Caco-2 (cell line): Measurements from ENCODE around the gene TEX19. TPM values are rescaled to one million over a fixed set of nuclear protein-coding genes. Genes with fewer than 3 reads are reported as not detected.

Source experiments
- BruUV-seq: library from RNA; stranded (reverse); fragments of 400-500 nt; replicated peaks from 2 replicates; lab custom pipeline; 2021; lab: Mats Ljungman, UMichigan
- CTCF ChIA-PET: fragments of 300-600 bp; sonication (Branson Sonifier 250); formaldehyde crosslinking; loops from one replicate; lab custom pipeline; 2022; ENCODE audit warnings: antibody characterized with exemption; lab: Charles Lee
- POLR2A ChIA-PET: fragments of 300-600 bp; sonication (Branson Sonifier 250); formaldehyde crosslinking; loops from one replicate; lab custom pipeline; 2022; ENCODE audit warnings: antibody characterized with exemption; lab: Charles Lee
- DNase-seq, 2 experiments: peaks; one replicate each; pipeline versions ENCODE4 v3.0.0 to v3.0.0-alpha.2; 2020 to 2022
- H3K27me3 ChIP-seq: replicated peaks from 2 replicates; pipeline ENCODE4 v1.6.0; 2011; ENCODE audit warnings: low read length; ENCODE audit not compliant: control insufficient read depth, insufficient read depth
- H3K36me3 ChIP-seq: 2 replicates; pipeline ENCODE4 v1.5.1; 2011; ENCODE audit warnings: low read length; ENCODE audit not compliant: control insufficient read depth, insufficient read depth
- H3K4me1 ChIP-seq: fragments of 250-450 bp; sonication (Bioruptor Pico); 2 replicates; pipeline ENCODE4 v1.5.1; 2020; ENCODE audit warnings: mild to moderate bottlenecking
- H3K4me3 ChIP-seq: 2 replicates; pipeline ENCODE4 v1.5.1; 2011; ENCODE audit warnings: low read depth, mild to moderate bottlenecking, control low read depth, low read length
- H3K9me3 ChIP-seq: fragments of 250-450 bp; sonication (Bioruptor Pico); 2 replicates; pipeline ENCODE4 v1.5.1; 2020; ENCODE audit warnings: mild to moderate bottlenecking, moderate library complexity
- H3K27ac Mint-ChIP-seq: one replicate; pipeline ENCODE4 v1.8.0; 2022; ENCODE audit warnings: mixed read lengths; ENCODE audit not compliant: unreplicated experiment
- H3K27me3 Mint-ChIP-seq: one replicate; pipeline ENCODE4 v1.8.0; 2022; ENCODE audit warnings: mixed read lengths; ENCODE audit not compliant: insufficient read depth, unreplicated experiment
- H3K36me3 Mint-ChIP-seq: one replicate; pipeline ENCODE4 v1.8.0; 2022; ENCODE audit warnings: mild to moderate bottlenecking, mixed read lengths; ENCODE audit not compliant: insufficient read depth, unreplicated experiment
- H3K4me1 Mint-ChIP-seq: one replicate; pipeline ENCODE4 v1.8.0; 2022; ENCODE audit warnings: low read depth, mixed read lengths; ENCODE audit not compliant: unreplicated experiment
- H3K4me3 Mint-ChIP-seq: one replicate; pipeline ENCODE4 v1.8.0; 2022; ENCODE audit warnings: mild to moderate bottlenecking, moderate library complexity, mixed read lengths; ENCODE audit not compliant: unreplicated experiment
- H3K9me3 Mint-ChIP-seq: one replicate; pipeline ENCODE4 v1.8.0; 2022; ENCODE audit warnings: mixed read lengths; ENCODE audit not compliant: unreplicated experiment
- intact Hi-C: fragments of 100-400 bp; cut with micrococcal nuclease; formaldehyde crosslinking; loops from one replicate; pipeline ENCODE4 v1.10.0; 2022; ENCODE audit not compliant: unreplicated experiment
- total RNA-seq: library from RNA; stranded (reverse); gene quantifications from 2 replicates; pipeline ENCODE4 v1.2.3, GENCODE V29; 2022
- TF ChIP-seq, protein P1 (sequence below), 2 experiments: fragments of 200-600 bp in 1 of 2; IDR thresholded peaks; 1 replicate in 1 of 2; 2 replicates in 1 of 2; pipeline versions ENCODE4 v1.5.1 to v1.8.0; 2011 to 2022; ENCODE audit warnings: antibody characterized with exemption in 1 of 2, control low read depth in 1 of 2, inconsistent platforms in 1 of 2, low read depth in 1 of 2, low read length in 1 of 2, mild to moderate bottlenecking in 1 of 2, moderate library complexity in 1 of 2; ENCODE audit not compliant: insufficient read depth in 1 of 2, severe bottlenecking in 1 of 2, unreplicated experiment in 1 of 2

The TEX19 gene
- total RNA-seq, 1 experiment from 2014 or later, result 4.2 TPM

DNA sequence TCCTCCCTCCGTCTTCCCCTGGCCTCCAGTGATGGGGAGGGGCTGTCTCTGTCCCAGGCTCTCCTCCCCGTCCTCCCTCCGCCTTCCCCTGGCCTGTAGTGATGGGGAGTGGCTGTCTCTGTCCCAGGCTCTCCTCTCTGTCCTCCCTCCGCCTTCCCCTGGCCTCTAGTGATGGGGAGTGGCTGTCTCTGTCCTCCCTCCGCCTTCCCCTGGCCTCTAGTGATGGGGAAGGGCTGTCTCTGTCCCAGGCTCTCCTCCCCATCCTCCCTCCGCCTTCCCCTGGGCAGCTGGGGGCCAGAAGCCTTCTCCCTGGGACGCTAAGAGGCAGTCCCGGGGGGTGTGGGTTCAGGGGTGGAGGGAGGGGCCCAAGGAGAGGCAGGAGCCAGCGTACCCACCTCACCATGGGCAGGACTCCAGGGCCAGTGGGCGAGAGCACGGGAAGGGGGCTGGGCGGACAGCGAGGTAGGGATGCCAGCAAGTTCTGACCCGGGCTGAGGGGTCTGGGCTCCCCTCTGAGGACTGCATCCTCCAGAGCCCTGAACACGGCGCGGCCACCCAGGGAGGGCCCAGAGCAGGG lies 27.3 kb downstream of the TEX19 start:
- Histone ChIP-seq H3K4me3 (no peak overlapping the region), H3K36me3 (no peaks in the 10 kb centered on the region), H3K27me3 (no peaks in the 10 kb centered on the region), H3K4me1 (peaks cover 14% of the 10 kb centered on the region), H3K9me3 (no peaks in the 10 kb centered on the region)
- no peaks in the 10 kb centered on the region for H3K9me3 Mint-ChIP-seq
- ChIA-PET CTCF (interaction anchor here (1.0 kb wide), 1 partner anchor 150 kb away, joined by 4 read pairs; no protein-coding TSS in a partner anchor), POLR2A (no interaction called here)
- H3K27ac Mint-ChIP-seq, result no peak overlapping the region
- H3K27me3 Mint-ChIP-seq, result no peaks in the 10 kb centered on the region
- H3K4me3 Mint-ChIP-seq, result no peak overlapping the region
- no peaks in the 10 kb centered on the region for H3K4me1 Mint-ChIP-seq
- BruUV-seq, result no TSS peak
- peaks cover 5% of the 10 kb centered on the region for H3K36me3 Mint-ChIP-seq
- TF ChIP-seq, protein P1, sequence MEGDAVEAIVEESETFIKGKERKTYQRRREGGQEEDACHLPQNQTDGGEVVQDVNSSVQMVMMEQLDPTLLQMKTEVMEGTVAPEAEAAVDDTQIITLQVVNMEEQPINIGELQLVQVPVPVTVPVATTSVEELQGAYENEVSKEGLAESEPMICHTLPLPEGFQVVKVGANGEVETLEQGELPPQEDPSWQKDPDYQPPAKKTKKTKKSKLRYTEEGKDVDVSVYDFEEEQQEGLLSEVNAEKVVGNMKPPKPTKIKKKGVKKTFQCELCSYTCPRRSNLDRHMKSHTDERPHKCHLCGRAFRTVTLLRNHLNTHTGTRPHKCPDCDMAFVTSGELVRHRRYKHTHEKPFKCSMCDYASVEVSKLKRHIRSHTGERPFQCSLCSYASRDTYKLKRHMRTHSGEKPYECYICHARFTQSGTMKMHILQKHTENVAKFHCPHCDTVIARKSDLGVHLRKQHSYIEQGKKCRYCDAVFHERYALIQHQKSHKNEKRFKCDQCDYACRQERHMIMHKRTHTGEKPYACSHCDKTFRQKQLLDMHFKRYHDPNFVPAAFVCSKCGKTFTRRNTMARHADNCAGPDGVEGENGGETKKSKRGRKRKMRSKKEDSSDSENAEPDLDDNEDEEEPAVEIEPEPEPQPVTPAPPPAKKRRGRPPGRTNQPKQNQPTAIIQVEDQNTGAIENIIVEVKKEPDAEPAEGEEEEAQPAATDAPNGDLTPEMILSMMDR (IDR thresholded peaks at IDR 0.05; ENCODE audit: insufficient read depth in 1 of 2, low read depth in 1 of 2, low read length in 1 of 2, severe bottlenecking in 1 of 2, unreplicated experiment in 1 of 2), result no peak
- intact Hi-C loops, result no loop called here
- no peak for DNase-seq

DNA sequence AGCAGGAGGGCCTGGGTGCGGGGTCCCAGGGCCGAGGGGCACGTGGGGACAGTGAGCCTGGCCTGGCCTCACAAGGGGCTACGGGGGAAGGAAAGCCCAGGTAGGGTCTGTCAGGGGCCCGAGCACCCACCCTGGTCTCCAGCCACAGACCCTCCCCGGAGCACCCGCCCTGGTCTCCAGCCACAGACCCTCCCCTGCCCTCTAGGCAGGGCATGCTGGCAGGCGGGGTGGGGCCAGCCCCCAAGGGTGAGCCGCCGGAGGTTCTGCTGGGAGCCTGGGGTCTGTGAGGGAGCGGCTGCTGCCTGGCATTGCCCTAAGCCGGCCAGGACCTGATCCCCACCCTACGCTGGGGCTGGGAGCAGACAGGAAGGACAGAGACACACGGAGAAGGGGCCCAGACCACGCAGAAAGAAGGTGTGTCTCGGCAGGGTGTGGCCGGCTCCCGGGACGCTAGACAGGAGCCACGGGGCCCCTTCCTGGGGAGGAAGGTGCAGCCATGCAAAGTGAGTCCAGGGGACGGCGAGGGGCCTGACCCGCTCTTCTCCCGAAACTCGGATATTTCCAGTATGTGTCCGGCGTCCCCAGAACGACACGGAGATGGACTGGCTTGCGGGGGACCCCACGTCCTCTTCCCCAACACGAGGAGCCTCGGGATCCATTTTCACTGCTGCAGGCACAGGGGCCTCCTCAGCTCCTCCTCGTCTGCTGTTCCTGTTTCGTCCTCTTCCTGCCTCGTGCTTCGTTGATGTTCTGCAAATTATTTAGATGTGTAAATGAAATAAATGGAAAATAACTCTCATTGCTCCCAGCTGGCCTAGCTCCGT lies 28.0 kb downstream of the TEX19 start:
- Mint-ChIP-seq H3K9me3 (no peaks in the 10 kb centered on the region), H3K27me3 (no peaks in the 10 kb centered on the region), H3K36me3 (peaks cover 5% of the 10 kb centered on the region), H3K27ac (no peak overlapping the region), H3K4me1 (no peaks in the 10 kb centered on the region), H3K4me3 (no peak overlapping the region)
- BruUV-seq, result no TSS peak
- Histone ChIP-seq H3K9me3 (no peaks in the 10 kb centered on the region), H3K4me3 (no peak overlapping the region), H3K36me3 (no peaks in the 10 kb centered on the region), H3K27me3 (no peaks in the 10 kb centered on the region), H3K4me1 (peaks cover 14% of the 10 kb centered on the region)
- DNase-seq, result no peak
- TF ChIP-seq, protein P1 (IDR thresholded peaks at IDR 0.05; ENCODE audit: insufficient read depth in 1 of 2, low read depth in 1 of 2, low read length in 1 of 2, severe bottlenecking in 1 of 2, unreplicated experiment in 1 of 2), result no peak
- POLR2A ChIA-PET, result no interaction called here
- intact Hi-C loops, result no loop called here
- CTCF ChIA-PET, result no interaction called here

DNA sequence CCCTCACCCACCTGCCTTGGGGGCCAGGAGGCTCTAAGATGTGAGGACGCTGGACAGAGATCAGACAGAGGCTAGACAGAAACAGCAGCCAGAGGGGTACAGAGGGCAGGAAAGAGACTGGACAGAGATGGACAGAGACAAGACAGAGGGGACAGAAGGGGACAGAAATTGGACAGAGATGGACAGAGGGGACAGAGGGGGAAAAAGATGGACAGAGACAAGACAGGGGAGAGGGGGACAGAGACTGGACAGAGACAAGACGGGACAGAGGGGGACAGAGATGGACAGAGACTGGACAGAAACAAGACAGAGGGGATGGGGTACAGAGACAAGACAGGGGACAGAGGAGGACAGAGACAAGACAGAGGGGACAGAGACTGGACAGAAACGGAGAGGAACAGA lies 28.7 kb downstream of the TEX19 start:
- Mint-ChIP-seq H3K36me3 (peaks cover 5% of the 10 kb centered on the region), H3K27ac (no peak overlapping the region), H3K4me3 (no peak overlapping the region), H3K27me3 (no peaks in the 10 kb centered on the region), H3K9me3 (no peaks in the 10 kb centered on the region), H3K4me1 (no peaks in the 10 kb centered on the region)
- H3K9me3 ChIP-seq, result no peaks in the 10 kb centered on the region
- no TSS peak for BruUV-seq
- no peak for DNase-seq
- TF ChIP-seq, protein P1 (IDR thresholded peaks at IDR 0.05; ENCODE audit: insufficient read depth in 1 of 2, low read depth in 1 of 2, low read length in 1 of 2, severe bottlenecking in 1 of 2, unreplicated experiment in 1 of 2), result no peak
- ChIA-PET POLR2A (no interaction called here), CTCF (no interaction called here)
- intact Hi-C loops, result no loop called here
- peaks cover 14% of the 10 kb centered on the region for H3K4me1 ChIP-seq
- H3K36me3 ChIP-seq, result no peaks in the 10 kb centered on the region
- H3K27me3 ChIP-seq, result no peaks in the 10 kb centered on the region
- H3K4me3 ChIP-seq, result no peak overlapping the region
